ENCODE data around the gene MRPL38.

DNA sequence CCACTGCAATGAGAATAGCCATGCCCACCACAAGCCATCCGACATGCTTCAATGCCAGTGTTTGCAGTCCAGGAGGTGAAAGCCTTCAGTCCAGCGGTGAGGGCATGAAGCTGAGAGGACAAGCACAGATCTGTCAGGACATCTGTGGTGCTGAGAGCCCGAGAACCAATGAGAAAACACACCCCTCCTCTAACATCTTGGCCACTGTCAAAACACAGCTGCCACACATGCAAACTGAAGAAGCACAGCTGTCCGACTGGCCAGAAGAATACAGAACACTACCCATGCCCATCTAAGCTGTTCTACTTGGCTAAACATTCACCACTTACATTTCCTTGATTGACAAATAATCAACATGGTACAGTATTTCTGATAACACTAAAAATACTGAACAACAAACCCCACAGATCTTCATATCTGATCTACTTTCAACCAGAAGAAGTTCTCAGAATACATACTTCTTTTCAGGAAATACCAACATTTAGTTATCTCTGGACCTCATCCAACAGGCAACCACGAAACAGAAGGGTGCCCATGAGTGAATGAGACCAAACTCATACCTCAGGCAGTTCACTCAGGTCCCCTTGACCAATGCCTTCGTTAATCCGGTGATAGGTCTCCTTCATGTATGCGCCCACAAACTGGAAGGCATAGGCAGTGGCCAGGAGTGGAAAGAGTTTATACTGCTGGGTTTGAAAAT is 46.3 kb upstream of the MRPL38 start:
- TF ChIP-seq, protein P1, sequence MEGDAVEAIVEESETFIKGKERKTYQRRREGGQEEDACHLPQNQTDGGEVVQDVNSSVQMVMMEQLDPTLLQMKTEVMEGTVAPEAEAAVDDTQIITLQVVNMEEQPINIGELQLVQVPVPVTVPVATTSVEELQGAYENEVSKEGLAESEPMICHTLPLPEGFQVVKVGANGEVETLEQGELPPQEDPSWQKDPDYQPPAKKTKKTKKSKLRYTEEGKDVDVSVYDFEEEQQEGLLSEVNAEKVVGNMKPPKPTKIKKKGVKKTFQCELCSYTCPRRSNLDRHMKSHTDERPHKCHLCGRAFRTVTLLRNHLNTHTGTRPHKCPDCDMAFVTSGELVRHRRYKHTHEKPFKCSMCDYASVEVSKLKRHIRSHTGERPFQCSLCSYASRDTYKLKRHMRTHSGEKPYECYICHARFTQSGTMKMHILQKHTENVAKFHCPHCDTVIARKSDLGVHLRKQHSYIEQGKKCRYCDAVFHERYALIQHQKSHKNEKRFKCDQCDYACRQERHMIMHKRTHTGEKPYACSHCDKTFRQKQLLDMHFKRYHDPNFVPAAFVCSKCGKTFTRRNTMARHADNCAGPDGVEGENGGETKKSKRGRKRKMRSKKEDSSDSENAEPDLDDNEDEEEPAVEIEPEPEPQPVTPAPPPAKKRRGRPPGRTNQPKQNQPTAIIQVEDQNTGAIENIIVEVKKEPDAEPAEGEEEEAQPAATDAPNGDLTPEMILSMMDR (IDR thresholded peaks at IDR 0.05): no peak
- TF ChIP-seq, protein P2, sequence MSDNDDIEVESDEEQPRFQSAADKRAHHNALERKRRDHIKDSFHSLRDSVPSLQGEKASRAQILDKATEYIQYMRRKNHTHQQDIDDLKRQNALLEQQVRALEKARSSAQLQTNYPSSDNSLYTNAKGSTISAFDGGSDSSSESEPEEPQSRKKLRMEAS (IDR thresholded peaks at IDR 0.05; ENCODE audit: low read depth): no peak
- TF ChIP-seq TAF1 (IDR thresholded peaks at IDR 0.05; ENCODE audit: borderline replicate concordance, low read depth, low read length) (no peak), GABPA (IDR thresholded peaks at IDR 0.05; ENCODE audit: low read depth) (no peak), FOXM1 (IDR thresholded peaks at IDR 0.05; ENCODE audit: low read depth) (no peak), RCOR1 (IDR thresholded peaks at IDR 0.05; ENCODE audit: low read length) (no peak), SIN3A (IDR thresholded peaks at IDR 0.05; ENCODE audit: borderline replicate concordance, low read depth, low read length) (no peak)
